ENCODE measurements around the gene EMSY.

GRCh38 chr11:76455931-76456330 lies 11.1 kb downstream of the EMSY start:
- TF ChIP-seq, protein P1, sequence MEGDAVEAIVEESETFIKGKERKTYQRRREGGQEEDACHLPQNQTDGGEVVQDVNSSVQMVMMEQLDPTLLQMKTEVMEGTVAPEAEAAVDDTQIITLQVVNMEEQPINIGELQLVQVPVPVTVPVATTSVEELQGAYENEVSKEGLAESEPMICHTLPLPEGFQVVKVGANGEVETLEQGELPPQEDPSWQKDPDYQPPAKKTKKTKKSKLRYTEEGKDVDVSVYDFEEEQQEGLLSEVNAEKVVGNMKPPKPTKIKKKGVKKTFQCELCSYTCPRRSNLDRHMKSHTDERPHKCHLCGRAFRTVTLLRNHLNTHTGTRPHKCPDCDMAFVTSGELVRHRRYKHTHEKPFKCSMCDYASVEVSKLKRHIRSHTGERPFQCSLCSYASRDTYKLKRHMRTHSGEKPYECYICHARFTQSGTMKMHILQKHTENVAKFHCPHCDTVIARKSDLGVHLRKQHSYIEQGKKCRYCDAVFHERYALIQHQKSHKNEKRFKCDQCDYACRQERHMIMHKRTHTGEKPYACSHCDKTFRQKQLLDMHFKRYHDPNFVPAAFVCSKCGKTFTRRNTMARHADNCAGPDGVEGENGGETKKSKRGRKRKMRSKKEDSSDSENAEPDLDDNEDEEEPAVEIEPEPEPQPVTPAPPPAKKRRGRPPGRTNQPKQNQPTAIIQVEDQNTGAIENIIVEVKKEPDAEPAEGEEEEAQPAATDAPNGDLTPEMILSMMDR (IDR thresholded peaks at IDR 0.05), result no peak
- TF ChIP-seq POLR2A (IDR thresholded peaks at IDR 0.05), result no peak

Data from uterus (tissue), 2 donors.